NCI-H146 treated with DMSO at 0.1 percent for 48 hours (cell line): Measurements from ENCODE around the gene NUPR2.
"Not testable (repeated sequence)": the region's sequence is repeated elsewhere in the genome, so short reads cannot be mapped to it uniquely, and the experiment has no call there.

ENCODE experiments used
- DNase-seq: peaks from one replicate; lab custom pipeline; 2025; ENCODE audit not compliant: unreplicated experiment; lab: John Stamatoyannopoulos, UW

Gene NUPR2

DNA sequence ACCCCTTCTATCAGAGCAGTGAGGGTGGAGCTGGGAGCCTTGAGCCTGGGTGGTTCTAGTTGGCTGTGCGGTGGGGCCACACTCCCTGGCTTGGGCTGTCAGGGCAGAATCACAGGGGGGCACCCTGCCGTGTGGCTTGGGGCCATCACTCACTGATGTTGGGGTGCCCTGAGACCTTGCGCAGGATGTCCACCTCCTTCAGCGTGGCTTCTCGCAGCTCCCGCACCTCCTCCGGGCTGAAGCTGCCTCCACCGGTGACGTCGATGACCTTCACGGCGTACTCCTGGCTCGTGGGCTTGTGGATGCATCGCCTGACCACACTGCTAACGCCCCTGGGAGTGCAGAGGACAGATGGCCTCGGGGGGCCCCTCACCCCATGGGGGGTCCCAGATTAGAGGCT lies 28.8 kb downstream of the NUPR2 start:
- DNase-seq = no peak

DNA sequence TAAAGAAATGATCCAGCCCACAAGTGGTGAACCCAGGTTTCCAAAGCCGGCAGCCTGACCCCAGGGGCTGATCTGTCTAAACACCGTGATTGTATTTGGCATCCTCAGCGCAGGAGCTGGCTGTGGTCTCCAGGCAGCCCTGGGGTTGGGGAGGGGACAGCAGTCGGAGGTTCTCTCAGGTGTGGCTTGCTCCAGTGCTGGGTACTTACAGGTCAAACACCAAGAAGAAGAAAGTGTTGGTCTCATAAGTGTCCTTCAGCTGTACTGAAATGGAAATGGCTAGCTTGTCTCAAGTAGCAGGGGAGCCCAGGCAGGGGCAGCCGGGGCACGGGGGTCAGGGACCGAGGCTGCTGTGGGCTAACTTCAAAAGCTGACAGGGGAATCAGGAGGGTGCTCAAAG lies 29.5 kb downstream of the NUPR2 start:
- DNase-seq = no peak

DNA sequence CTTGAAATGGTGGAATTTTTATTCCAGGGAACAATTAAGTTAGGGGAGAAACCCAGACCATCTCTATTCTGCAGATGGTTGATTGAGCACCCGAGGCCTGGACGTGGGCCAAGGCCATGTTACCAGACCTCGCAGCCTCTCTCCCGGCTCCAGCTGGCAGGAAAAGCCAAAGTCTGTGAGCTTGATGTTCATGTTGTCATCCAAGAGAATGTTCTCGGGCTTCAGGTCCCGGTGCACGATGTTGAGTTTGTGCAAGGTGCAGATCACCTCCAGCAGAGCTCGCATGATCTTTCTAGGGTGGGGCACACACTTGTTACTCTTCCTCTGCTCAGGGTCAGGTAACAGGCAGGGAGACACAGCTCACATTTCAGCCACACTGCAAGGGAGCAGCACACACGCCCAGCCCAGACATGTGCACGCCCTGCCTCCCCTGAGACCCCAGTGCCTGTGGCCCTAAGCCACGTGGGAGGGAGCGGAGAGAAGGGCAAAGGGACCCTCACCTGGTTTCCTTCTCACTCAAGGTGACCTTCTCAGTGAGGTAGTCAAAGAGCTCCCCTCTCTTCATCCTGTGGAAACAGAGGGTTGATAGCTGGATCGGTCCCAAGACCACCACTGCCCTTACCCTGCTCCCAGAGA lies 32.9 kb downstream of the NUPR2 start:
- DNase-seq = no peak

DNA sequence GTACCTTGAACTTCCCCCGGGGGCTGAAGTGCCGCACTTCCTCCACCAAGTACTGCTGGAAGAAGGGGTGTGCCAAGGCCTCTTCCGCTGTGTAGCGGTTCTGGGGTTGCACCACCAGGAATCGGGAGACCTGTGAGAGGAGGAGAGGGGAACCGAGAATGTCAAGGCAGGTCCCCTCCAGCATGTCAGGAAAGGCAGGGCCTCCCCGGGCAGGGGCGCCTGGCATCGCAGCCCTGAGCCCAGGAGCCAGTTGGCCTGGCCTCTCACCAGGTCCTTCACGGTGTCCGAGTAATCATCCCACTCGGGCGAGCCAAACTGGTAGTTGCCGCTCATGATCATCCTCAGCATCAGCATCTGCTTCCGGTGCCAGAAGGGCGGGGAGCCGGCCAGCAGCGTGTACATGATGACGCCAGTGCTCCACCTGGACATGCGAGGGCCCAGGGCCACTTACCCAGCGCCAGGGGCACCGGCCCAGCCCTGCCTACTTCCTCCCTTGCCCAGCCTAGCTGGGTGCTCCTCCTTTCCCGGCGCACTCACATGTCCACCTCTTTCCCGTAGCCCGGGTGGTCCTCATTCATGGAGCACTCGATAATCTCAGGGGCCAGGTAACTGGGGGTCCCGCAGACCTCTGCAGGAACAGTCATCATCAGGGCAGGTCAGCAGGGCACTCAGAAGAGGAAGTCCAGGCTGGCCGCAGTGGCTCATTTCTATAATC lies 34.4 kb downstream of the NUPR2 start:
- no peak for DNase-seq

DNA sequence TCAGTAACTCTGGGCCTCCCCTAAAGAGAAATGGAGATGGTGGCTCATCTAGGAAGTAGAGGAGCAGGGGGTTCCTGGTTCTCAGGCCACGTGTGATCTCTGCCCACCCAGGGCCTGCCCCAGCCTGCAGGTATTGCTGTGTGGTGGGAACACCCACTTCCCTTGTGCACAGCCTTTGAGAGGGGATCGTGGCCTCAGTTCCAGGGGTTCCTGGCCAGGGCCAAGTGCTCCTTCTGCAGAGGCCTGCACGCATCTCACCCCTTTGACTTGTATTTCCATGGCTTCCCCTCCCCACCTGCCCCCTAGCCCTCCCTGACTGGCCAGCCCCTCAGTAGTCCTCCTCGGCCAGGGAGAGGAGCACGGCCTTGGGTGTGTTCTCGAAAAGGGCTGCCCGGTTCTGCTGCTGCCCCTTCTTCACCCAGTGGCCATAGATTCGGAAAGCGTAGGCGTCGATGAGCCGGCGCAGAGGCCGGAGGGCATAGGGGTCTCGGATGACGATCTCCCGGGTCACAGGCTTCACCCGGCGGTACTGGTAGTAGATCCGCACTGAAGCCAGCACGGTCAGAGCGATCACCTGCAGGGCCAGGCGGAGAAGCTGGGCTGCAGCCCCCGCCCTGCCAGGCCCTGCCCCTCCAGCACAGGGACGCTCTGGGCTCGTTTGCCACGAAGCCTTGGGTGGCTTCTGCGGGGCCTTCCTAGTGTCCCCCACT lies 35.3 kb downstream of the NUPR2 start:
- not testable (repeated sequence) for DNase-seq

DNA sequence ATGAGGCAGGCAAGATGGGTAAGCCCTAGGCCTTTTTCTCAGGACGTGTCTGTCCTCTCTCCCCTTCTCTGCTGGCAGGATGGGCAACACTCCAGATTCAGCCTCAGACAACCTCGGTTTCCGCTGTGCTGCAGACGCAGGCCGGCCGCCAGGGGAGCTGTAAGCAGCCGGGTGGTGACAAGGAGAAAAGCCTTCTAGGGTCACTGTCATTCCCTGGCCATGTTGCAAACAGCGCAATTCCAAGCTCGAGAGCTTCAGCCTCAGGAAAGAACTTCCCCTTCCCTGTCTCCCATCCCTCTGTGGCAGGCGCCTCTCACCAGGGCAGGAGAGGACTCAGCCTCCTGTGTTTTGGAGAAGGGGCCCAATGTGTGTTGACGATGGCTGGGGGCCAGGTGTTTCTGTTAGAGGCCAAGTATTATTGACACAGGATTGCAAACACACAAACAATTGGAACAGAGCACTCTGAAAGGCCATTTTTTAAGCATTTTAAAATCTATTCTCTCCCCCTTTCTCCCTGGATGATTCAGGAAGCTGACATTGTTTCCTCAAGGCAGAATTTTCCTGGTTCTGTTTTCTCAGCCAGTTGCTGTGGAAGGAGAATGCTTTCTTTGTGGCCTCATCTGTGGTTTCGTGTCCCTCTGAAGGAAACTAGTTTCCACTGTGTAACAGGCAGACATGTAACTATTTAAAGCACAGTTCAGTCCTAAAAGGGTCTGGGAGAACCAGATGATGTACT lies 36.6 kb downstream of the NUPR2 start:
- no peak for DNase-seq

DNA sequence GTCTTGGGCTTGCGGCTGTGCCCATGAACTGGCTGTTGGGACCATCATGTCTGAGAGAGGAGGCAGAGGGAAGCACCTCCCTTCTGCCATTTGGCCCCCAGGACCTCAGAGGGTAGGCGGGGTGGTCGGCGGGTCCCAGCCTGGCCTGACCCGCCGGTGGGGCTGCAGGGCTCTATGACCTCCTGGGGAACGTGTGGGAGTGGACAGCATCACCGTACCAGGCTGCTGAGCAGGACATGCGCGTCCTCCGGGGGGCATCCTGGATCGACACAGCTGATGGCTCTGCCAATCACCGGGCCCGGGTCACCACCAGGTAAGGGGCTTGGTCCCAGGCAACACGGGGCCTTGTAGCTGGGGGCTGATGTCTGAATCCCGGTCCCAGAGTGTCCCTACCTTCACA lies 38.0 kb downstream of the NUPR2 start:
- no peak for DNase-seq

DNA sequence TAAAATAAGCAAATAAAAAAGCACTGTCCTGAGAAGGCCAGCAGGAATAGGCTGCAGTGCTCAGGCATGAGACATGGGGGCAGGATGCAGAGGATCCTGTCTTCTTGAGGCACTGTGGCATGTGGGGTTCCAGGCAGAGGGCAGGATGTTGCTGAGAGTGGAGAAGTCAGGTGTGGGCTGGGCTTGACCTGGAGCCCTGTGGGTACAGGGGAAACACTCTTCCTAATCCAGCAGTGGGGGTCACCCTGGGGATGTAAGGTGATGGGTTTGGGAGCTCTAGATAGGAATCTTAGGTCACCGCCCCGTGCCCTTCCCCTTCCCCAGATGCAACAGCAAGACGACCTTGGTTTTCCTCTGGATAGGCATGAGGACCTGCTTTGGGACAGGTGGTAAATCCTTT lies 38.5 kb downstream of the NUPR2 start:
- DNase-seq = no peak

DNA sequence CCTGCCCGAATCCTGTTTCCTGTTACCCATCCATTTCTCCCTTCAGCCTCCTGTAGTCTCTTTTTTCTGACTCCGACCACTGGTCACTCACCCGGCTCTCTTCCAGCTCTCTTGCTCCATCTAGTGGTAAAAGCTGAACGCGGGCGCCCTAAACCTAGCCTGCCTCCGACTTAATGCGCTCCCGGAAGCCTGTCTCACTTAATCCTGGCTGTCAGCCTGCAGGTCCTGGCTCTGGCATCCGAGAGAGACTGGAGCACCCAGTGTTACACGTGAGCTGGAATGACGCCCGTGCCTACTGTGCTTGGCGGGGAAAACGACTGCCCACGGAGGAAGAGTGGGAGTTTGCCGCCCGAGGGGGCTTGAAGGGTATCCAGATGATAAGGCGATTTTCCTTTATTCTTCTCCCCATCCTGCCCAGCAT lies 41.8 kb downstream of the NUPR2 start:
- peak; percentile 69 for DNase-seq

DNA sequence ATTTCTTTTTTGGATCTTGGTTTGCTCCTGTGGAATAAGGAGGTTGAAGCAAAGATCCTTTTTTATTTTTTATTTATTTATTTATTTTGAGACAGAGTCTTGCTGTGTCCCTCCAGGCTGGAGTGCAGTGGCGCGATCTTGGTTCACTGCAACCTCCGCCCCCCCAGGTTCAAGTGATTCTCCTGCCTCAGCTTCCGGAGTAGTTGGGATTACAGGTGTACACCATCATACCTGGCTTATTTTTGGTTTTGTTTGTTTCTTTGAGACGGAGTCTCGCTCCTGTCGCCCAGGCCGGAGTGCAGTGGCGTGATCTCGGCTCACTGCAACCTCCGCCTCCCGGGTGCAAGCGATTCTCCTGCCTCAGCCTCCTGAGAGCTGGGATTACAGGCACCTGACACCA lies 49.8 kb downstream of the NUPR2 start:
- DNase-seq = not testable (repeated sequence)
